Gastroesophageal sphincter (tissue), 4 donors: ENCODE data around the gene MLEC. TPM values are rescaled to one million over a fixed set of nuclear protein-coding genes. Genes with fewer than 3 reads are reported as not detected.

Source experiments
- ATAC-seq: fragments of 150-250 bp; one replicate; pipeline ENCODE4 v1.9.1; 2016; ENCODE audit warnings: mild to moderate bottlenecking, moderate library complexity
- H3K27ac ChIP-seq, 4 donors: fragments of 200-600 bp; sonication (generic) in 3 of 4; 1 replicate in 3 of 4; 2 replicates in 1 of 4; pipeline ENCODE4 v1.5.1; 2016 to 2019
- H3K27me3 ChIP-seq: fragments of 200-600 bp; sonication (generic); one replicate; pipeline ENCODE4 v1.5.1; 2019
- H3K36me3 ChIP-seq, 2 donors: fragments of 200-600 bp; sonication (generic); one replicate each; pipeline ENCODE4 v1.5.1; 2019; ENCODE audit warnings: control low read depth in 1 of 2
- H3K4me1 ChIP-seq, 3 donors: fragments of 200-600 bp; sonication (generic); 1 replicate in 2 of 3; 2 replicates in 1 of 3; pipeline ENCODE4 v1.5.1; 2016 to 2019; ENCODE audit warnings: control low read depth in 2 of 3
- H3K4me3 ChIP-seq, 2 donors: fragments of 200-600 bp; sonication (generic); one replicate each; pipeline ENCODE4 v1.5.1; 2019; ENCODE audit warnings: mild to moderate bottlenecking in 1 of 2, moderate library complexity in 1 of 2
- H3K9me3 ChIP-seq, 3 donors: fragments of 200-600 bp; sonication (generic); one replicate each; pipeline ENCODE4 v1.5.1; 2017 to 2019; ENCODE audit warnings: control low read depth in 2 of 3
- EP300 ChIP-seq: sonication (generic); formaldehyde crosslinking; IDR thresholded peaks from one replicate; pipeline ENCODE4 v1.6.1; 2017; ENCODE audit warnings: antibody characterized with exemption, mild to moderate bottlenecking
- POLR2A ChIP-seq, 2 donors: fragments of 450-650 bp; IDR thresholded peaks; one replicate each; pipeline ENCODE4 v1.6.1; 2017; ENCODE audit warnings: antibody characterized with exemption in 2 of 2, mild to moderate bottlenecking in 2 of 2, moderate library complexity in 1 of 2
- POLR2AphosphoS5 ChIP-seq: sonication (generic); formaldehyde crosslinking; IDR thresholded peaks from one replicate; pipeline ENCODE4 v1.6.1; 2017; ENCODE audit warnings: antibody characterized with exemption
- WGBS, 2 donors: methylation state at CpG; one replicate each; pipeline ENCODE4 v1.1.5; 2018; ENCODE audit warnings: low coverage in 1 of 2; 5-methylcytosine and 5-hydroxymethylcytosine counted together
- total RNA-seq, 4 donors: library from RNA; depleted of rRNA; stranded (reverse); fragments of >200 nt; gene quantifications; one replicate each; pipeline ENCODE4 v1.1.0, GENCODE V29; 2016
- TF ChIP-seq, protein P1 (sequence below), 4 experiments: fragments of 200-600 bp in 2 of 4; fragments of 450-650 bp in 2 of 4; sonication (generic) in 1 of 4; IDR thresholded peaks; one replicate each; pipeline ENCODE4 v1.5.1; 2017 to 2019; ENCODE audit warnings: antibody characterized with exemption in 4 of 4, mild to moderate bottlenecking in 2 of 4, moderate library complexity in 2 of 4

MLEC gene
- total RNA-seq, 4 donors from 2014 or later: 41.5 to 82.3 (median 56.9) TPM

DNA sequence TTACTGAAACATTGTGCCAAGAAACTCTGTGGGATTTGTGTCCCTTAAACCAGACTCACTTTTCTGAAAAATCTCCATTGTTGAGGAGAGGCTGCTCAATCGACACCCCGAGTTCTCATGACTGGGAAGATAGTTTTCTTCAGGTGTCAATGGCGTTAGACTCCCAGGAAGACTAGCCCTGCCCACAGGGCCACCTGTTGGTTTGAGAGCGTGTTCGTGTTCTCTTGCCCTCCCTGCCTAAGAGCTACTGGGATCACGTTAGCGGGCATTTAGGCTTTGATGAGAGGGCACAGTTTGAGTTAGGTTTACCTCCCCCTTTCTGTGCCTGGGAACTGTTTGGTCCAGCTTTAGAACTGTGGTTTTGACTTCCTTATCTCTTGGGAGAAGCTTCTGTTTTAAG is 12.6 kb downstream of the MLEC start:
- Histone ChIP-seq H3K27ac (no peak overlapping the region), H3K9me3 (no peaks in the 10 kb centered on the region), H3K36me3 (peaks cover 0 to 94% of the 10 kb centered on the region in 2 donors), H3K4me3 (no peak overlapping the region), H3K27me3 (no peaks in the 10 kb centered on the region), H3K4me1 (no peaks in the 10 kb centered on the region)
- TF ChIP-seq EP300 (no peak), POLR2AphosphoS5 (no peak), POLR2A (IDR thresholded peaks at IDR 0.05) (no peak)
- TF ChIP-seq, protein P1, sequence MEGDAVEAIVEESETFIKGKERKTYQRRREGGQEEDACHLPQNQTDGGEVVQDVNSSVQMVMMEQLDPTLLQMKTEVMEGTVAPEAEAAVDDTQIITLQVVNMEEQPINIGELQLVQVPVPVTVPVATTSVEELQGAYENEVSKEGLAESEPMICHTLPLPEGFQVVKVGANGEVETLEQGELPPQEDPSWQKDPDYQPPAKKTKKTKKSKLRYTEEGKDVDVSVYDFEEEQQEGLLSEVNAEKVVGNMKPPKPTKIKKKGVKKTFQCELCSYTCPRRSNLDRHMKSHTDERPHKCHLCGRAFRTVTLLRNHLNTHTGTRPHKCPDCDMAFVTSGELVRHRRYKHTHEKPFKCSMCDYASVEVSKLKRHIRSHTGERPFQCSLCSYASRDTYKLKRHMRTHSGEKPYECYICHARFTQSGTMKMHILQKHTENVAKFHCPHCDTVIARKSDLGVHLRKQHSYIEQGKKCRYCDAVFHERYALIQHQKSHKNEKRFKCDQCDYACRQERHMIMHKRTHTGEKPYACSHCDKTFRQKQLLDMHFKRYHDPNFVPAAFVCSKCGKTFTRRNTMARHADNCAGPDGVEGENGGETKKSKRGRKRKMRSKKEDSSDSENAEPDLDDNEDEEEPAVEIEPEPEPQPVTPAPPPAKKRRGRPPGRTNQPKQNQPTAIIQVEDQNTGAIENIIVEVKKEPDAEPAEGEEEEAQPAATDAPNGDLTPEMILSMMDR (IDR thresholded peaks at IDR 0.05): no peak
- ATAC-seq: no peak
- 92% methylated on average over 4 of the region's 7 CpGs; no CpG with 5 or more reads in 1 of the 2 donors for WGBS, 2 donors

DNA sequence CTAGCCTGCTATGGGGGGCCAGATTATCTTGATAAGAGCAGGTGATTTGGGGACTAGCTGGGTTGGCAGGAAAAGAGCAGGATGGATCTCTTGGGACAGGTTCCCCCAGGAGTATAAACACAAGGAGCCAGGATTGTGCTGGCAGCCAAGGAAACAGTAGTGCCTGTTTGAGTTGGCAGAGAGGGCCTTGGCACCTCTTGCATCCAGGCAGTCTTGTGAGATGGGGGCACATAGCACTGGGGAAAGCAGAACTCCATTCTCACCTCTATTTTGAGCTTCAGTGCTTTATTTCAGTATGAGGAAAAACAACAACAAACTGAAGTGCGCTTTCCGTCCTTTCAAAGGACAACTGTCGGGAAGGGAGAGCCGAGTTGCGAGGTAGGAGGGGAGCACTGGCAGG is 13.9 kb downstream of the MLEC start:
- H3K27me3 ChIP-seq: no peaks in the 10 kb centered on the region
- ATAC-seq: no peak
- H3K9me3 ChIP-seq: no peaks in the 10 kb centered on the region
- no peaks in the 10 kb centered on the region for H3K4me1 ChIP-seq
- WGBS, 2 donors: 80 to 83% methylated on average over 1 to 5 of the region's 5 CpGs
- no peak overlapping the region for H3K27ac ChIP-seq
- TF ChIP-seq EP300 (no peak), POLR2AphosphoS5 (no peak), POLR2A (IDR thresholded peaks at IDR 0.05) (no peak)
- TF ChIP-seq, protein P1 (IDR thresholded peaks at IDR 0.05): no peak
- H3K36me3 ChIP-seq: peaks cover 0 to 81% of the 10 kb centered on the region in 2 donors
- H3K4me3 ChIP-seq: no peak overlapping the region

GRCh38 chr12:120702637-120703036 is 15.7 kb downstream of the MLEC start:
- no peak overlapping the region for H3K27ac ChIP-seq
- H3K4me1 ChIP-seq: no peaks in the 10 kb centered on the region
- H3K9me3 ChIP-seq: no peaks in the 10 kb centered on the region
- peaks cover 0 to 64% of the 10 kb centered on the region in 2 donors for H3K36me3 ChIP-seq
- no peak overlapping the region for H3K4me3 ChIP-seq
- TF ChIP-seq POLR2A (IDR thresholded peaks at IDR 0.05) (no peak), POLR2AphosphoS5 (no peak), EP300 (no peak)
- TF ChIP-seq, protein P1 (IDR thresholded peaks at IDR 0.05): no peak
- WGBS, 2 donors: 69% methylated on average over 1 of the region's 1 CpG; no CpG with 5 or more reads in 1 of the 2 donors
- H3K27me3 ChIP-seq: no peaks in the 10 kb centered on the region
- ATAC-seq: no peak

- no peaks in the 10 kb centered on the region for H3K9me3 ChIP-seq
- TF ChIP-seq POLR2AphosphoS5: no peak
- no peak overlapping the region for H3K4me3 ChIP-seq
- 74 to 88% methylated on average over 7 to 8 of the region's 11 CpGs for WGBS, 2 donors
- ATAC-seq: no peak
- no peaks in the 10 kb centered on the region for H3K27me3 ChIP-seq
- H3K27ac ChIP-seq: no peak overlapping the region
- no peaks in the 10 kb centered on the region for H3K4me1 ChIP-seq
- peaks cover 0 to 56% of the 10 kb centered on the region in 2 donors for H3K36me3 ChIP-seq
Measured at GRCh38 chr12:120703311-120703942, 16.5 kb downstream of the MLEC start.

- Histone ChIP-seq H3K4me1 (peaks cover 0 to 7% (median 4%) of the 10 kb centered on the region in 3 donors), H3K4me3 (no peak overlapping the region), H3K9me3 (no peaks in the 10 kb centered on the region), H3K27ac (no peak overlapping the region), H3K36me3 (peaks cover 0 to 34% of the 10 kb centered on the region in 2 donors), H3K27me3 (no peaks in the 10 kb centered on the region)
- no peak for TF ChIP-seq POLR2AphosphoS5
- TF ChIP-seq, protein P1 (IDR thresholded peaks at IDR 0.05): no peak
- no peak for TF ChIP-seq POLR2A (IDR thresholded peaks at IDR 0.05)
- no peak for TF ChIP-seq EP300
- ATAC-seq: no peak
- WGBS, 2 donors: 100% methylated on average over 1 of the region's 1 CpG; no CpG with 5 or more reads in 1 of the 2 donors
Measured at GRCh38 chr12:120705618-120706017, 18.7 kb downstream of the MLEC start.
